Kidney glomerular epithelial cell (primary cell): Measurements from ENCODE around the gene SEC14L1.

ENCODE experiments used
- DNase-seq: peaks from one replicate; lab custom pipeline; 2025; lab: John Stamatoyannopoulos, UW

The SEC14L1 gene

GRCh38 chr17:77116371-77116860 is 24.4 kb upstream of the SEC14L1 start:
- DNase-seq, result no peak

GRCh38 chr17:77117415-77117814 is 23.4 kb upstream of the SEC14L1 start:
- DNase-seq, result no peak

- DNase-seq, result no peak
Observed at GRCh38 chr17:77118251-77118928, 22.4 kb upstream of the SEC14L1 start.

- no peak for DNase-seq
Observed at GRCh38 chr17:77119668-77120301, 21.0 kb upstream of the SEC14L1 start.

- DNase-seq, result no peak
Observed at GRCh38 chr17:77120868-77121267, 19.9 kb upstream of the SEC14L1 start.

GRCh38 chr17:77124192-77124889 is 16.4 kb upstream of the SEC14L1 start:
- DNase-seq, result peak; percentile 74

GRCh38 chr17:77125432-77125901 is 15.3 kb upstream of the SEC14L1 start:
- peak; percentile 98 for DNase-seq

- no peak for DNase-seq
Observed at GRCh38 chr17:77126519-77126918, 14.2 kb upstream of the SEC14L1 start.

GRCh38 chr17:77127735-77128361 is 12.9 kb upstream of the SEC14L1 start:
- DNase-seq, result no peak

GRCh38 chr17:77128896-77129567 is 11.7 kb upstream of the SEC14L1 start:
- DNase-seq, result no peak

GRCh38 chr17:77129568-77130301 is 11.0 kb upstream of the SEC14L1 start:
- no peak for DNase-seq

- no peak for DNase-seq
Observed at GRCh38 chr17:77130525-77130924, 10.2 kb upstream of the SEC14L1 start.

GRCh38 chr17:77131904-77132303 is 8.9 kb upstream of the SEC14L1 start:
- no peak for DNase-seq

- no peak for DNase-seq
Observed at GRCh38 chr17:77132411-77133086, 8.2 kb upstream of the SEC14L1 start.

GRCh38 chr17:77133087-77133638 is 7.6 kb upstream of the SEC14L1 start:
- no peak for DNase-seq

GRCh38 chr17:77136420-77136767 is 4.4 kb upstream of the SEC14L1 start:
- no peak for DNase-seq

GRCh38 chr17:77137111-77137510 is 3.7 kb upstream of the SEC14L1 start:
- DNase-seq, result no peak

GRCh38 chr17:77137886-77138285 is 2.9 kb upstream of the SEC14L1 start:
- DNase-seq, result peak; percentile 25

GRCh38 chr17:77140166-77140877 is 447 bp upstream of the SEC14L1 start:
- peak; percentile 96 for DNase-seq
